Liver (tissue), 9 donors: ENCODE measurements around the gene SHC1. TPM values are rescaled to one million over a fixed set of nuclear protein-coding genes. Genes with fewer than 3 reads are reported as not detected.

Experiments used
- DNase-seq: peaks from one replicate; pipeline ENCODE4 v3.0.0-alpha.2; 2017; ENCODE audit warnings: low spot score
- H3K27ac ChIP-seq, 2 donors: one replicate each; pipeline ENCODE4 v1.7.0; 2013; ENCODE audit warnings: inconsistent platforms in 2 of 2, low read length in 2 of 2, control low read depth in 1 of 2, low read depth in 1 of 2, mild to moderate bottlenecking in 1 of 2
- H3K27me3 ChIP-seq, 4 donors: one replicate each; pipeline versions ENCODE4 v1.6.1 to v1.7.0; 2013; ENCODE audit warnings: low read length in 3 of 4, inconsistent platforms in 1 of 4, mild to moderate bottlenecking in 1 of 4, moderate library complexity in 1 of 4; ENCODE audit not compliant: control insufficient read depth in 4 of 4, insufficient read depth in 4 of 4
- H3K36me3 ChIP-seq, 4 donors: one replicate each; pipeline versions ENCODE4 v1.6.1 to v1.7.0; 2013; ENCODE audit warnings: low read length in 3 of 4, mild to moderate bottlenecking in 3 of 4, low read depth in 1 of 4, moderate library complexity in 1 of 4; ENCODE audit not compliant: control insufficient read depth in 4 of 4, insufficient read depth in 3 of 4
- H3K4me1 ChIP-seq, 4 donors: one replicate each; pipeline versions ENCODE4 v1.6.1 to v1.7.0; 2013; ENCODE audit warnings: low read length in 3 of 4, mild to moderate bottlenecking in 3 of 4, moderate library complexity in 1 of 4; ENCODE audit not compliant: control insufficient read depth in 4 of 4, insufficient read depth in 4 of 4
- H3K4me3 ChIP-seq, 3 donors: one replicate each; pipeline versions ENCODE4 v1.6.1 to v1.7.0; 2013; ENCODE audit warnings: low read length in 3 of 3, control low read depth in 1 of 3, low read depth in 1 of 3, mild to moderate bottlenecking in 1 of 3
- H3K9ac ChIP-seq, 2 donors: one replicate each; pipeline ENCODE4 v1.7.0; 2013; ENCODE audit warnings: low read length in 2 of 2, mild to moderate bottlenecking in 2 of 2, moderate library complexity in 2 of 2, control low read depth in 1 of 2, low read depth in 1 of 2
- H3K9me3 ChIP-seq, 4 donors: one replicate each; pipeline versions ENCODE4 v1.6.1 to v1.7.0; 2013; ENCODE audit warnings: low read length in 3 of 4; ENCODE audit not compliant: control insufficient read depth in 4 of 4
- FOXA1 ChIP-seq: IDR thresholded peaks from 2 replicates; pipeline ENCODE4 v1.6.1; 2016; ENCODE audit warnings: antibody characterized with exemption
- FOXA2 ChIP-seq: IDR thresholded peaks from 2 replicates; pipeline ENCODE4 v1.6.1; 2016; ENCODE audit warnings: antibody characterized with exemption
- GABPA ChIP-seq, 2 donors: IDR thresholded peaks in 1 of 2; conservative IDR thresholded peaks in 1 of 2; 2 replicates each; pipeline ENCODE4 v1.6.1; 2016; ENCODE audit warnings: antibody characterized with exemption in 2 of 2, mild to moderate bottlenecking in 1 of 2, moderate library complexity in 1 of 2
- HNF4A ChIP-seq, 2 donors: conservative IDR thresholded peaks; 2 replicates each; pipeline ENCODE4 v1.6.1; 2016; ENCODE audit warnings: antibody characterized with exemption in 2 of 2, mild to moderate bottlenecking in 2 of 2
- HNF4G ChIP-seq: IDR thresholded peaks from 2 replicates; pipeline ENCODE4 v1.6.1; 2016; ENCODE audit warnings: antibody characterized with exemption
- JUND ChIP-seq, 2 donors: IDR thresholded peaks; 2 replicates each; pipeline ENCODE4 v1.6.1; 2016; ENCODE audit warnings: antibody characterized with exemption in 2 of 2
- NR2F2 ChIP-seq: IDR thresholded peaks from 2 replicates; pipeline ENCODE4 v1.6.1; 2016; ENCODE audit warnings: antibody characterized with exemption
- RAD21 ChIP-seq, 2 donors: IDR thresholded peaks; 2 replicates each; pipeline ENCODE4 v1.6.1; 2016; ENCODE audit warnings: antibody characterized with exemption in 2 of 2, mild to moderate bottlenecking in 2 of 2
- RXRA ChIP-seq, 2 donors: IDR thresholded peaks; 2 replicates each; pipeline ENCODE4 v1.6.1; 2017 to 2018; ENCODE audit warnings: antibody characterized with exemption in 2 of 2, mild to moderate bottlenecking in 1 of 2
- SP1 ChIP-seq: IDR thresholded peaks from 2 replicates; pipeline ENCODE4 v1.6.1; 2018; ENCODE audit warnings: antibody characterized with exemption, mild to moderate bottlenecking
- TAF1 ChIP-seq: conservative IDR thresholded peaks from 2 replicates; pipeline ENCODE4 v1.6.1; 2016; ENCODE audit warnings: antibody characterized with exemption, mild to moderate bottlenecking
- YY1 ChIP-seq: IDR thresholded peaks from 2 replicates; pipeline ENCODE4 v1.6.1; 2016; ENCODE audit warnings: antibody characterized with exemption, mild to moderate bottlenecking
- WGBS: extraction: QIAGEN DNeasy Blood & Tissue Kit; methylation state at CpG from one replicate; pipeline ENCODE4 v1.1.7; 2013; 5-methylcytosine and 5-hydroxymethylcytosine counted together
- polyA plus RNA-seq, 2 donors: library from polyadenylated mRNA; stranded (reverse) in 1 of 2; unstranded in 1 of 2; fragments of 200-250 nt in 1 of 2; fragments of >200 nt in 1 of 2; fragmentation: Nextera tagmentation in 1 of 2; extraction: Ambion mirVana in 1 of 2; gene quantifications; one replicate each; pipeline versions ENCODE4 v1.2.1 to v1.2.3, GENCODE V29; 2013 to 2015
- total RNA-seq, 2 donors: library from RNA; depleted of rRNA; stranded (reverse); fragments of >200 nt; gene quantifications; one replicate each; pipeline ENCODE4 v1.2.3, GENCODE V29; 2014
- TF ChIP-seq, protein P1 (sequence below): IDR thresholded peaks from 2 replicates; pipeline ENCODE4 v1.6.1; 2016; ENCODE audit warnings: antibody characterized with exemption, mild to moderate bottlenecking
- TF ChIP-seq, protein P2 (sequence below): IDR thresholded peaks from 2 replicates; pipeline ENCODE4 v1.6.1; 2016; ENCODE audit warnings: antibody characterized with exemption
- TF ChIP-seq, protein P3 (sequence below): IDR thresholded peaks from 2 replicates; pipeline ENCODE4 v1.6.1; 2016; ENCODE audit warnings: antibody characterized with exemption
- TF ChIP-seq, protein P4 (sequence below): IDR thresholded peaks from 2 replicates; pipeline ENCODE4 v1.6.1; 2016; ENCODE audit warnings: antibody characterized with exemption
- donor health status: healthy.
- donor health status: healthy.
- donor health status: healthy.
- donor health status: healthy.
- donor health status: healthy.

The SHC1 gene
- total and polyA plus RNA-seq, 4 donors: 27.2 to 65.5 (median 58.0) TPM

DNA sequence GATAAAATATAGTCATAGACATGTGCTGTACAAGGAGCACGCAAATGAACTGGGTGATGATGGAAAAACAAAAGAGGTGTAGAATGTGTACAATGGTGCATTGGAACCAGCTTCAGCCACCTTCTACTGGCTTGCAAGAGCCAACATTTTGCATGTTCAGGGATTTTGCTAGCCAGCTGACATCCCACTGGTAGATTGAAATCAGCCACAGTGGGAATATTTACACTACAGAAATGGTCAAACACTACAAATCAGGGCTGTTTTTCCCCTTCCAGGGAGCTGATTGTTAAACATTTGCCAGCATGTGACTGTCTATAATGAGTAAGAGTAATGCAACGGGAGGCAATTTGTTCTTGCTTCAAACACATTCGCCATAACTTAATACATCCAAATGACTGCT lies 57.3 kb downstream of the SHC1 start:
- Histone ChIP-seq H3K36me3 (no peaks in the 10 kb centered on the region), H3K4me3 (no peak overlapping the region), H3K9ac (no peak overlapping the region), H3K27ac (no peak overlapping the region), H3K9me3 (no peaks in the 10 kb centered on the region), H3K4me1 (no peaks in the 10 kb centered on the region), H3K27me3 (no peaks in the 10 kb centered on the region)
- no peak for TF ChIP-seq TAF1
- TF ChIP-seq GABPA (IDR thresholded peaks at IDR 0.05 in 1 of 2, conservative IDR thresholded peaks at IDR 0.05 in 1 of 2): no peak
- TF ChIP-seq, protein P1, sequence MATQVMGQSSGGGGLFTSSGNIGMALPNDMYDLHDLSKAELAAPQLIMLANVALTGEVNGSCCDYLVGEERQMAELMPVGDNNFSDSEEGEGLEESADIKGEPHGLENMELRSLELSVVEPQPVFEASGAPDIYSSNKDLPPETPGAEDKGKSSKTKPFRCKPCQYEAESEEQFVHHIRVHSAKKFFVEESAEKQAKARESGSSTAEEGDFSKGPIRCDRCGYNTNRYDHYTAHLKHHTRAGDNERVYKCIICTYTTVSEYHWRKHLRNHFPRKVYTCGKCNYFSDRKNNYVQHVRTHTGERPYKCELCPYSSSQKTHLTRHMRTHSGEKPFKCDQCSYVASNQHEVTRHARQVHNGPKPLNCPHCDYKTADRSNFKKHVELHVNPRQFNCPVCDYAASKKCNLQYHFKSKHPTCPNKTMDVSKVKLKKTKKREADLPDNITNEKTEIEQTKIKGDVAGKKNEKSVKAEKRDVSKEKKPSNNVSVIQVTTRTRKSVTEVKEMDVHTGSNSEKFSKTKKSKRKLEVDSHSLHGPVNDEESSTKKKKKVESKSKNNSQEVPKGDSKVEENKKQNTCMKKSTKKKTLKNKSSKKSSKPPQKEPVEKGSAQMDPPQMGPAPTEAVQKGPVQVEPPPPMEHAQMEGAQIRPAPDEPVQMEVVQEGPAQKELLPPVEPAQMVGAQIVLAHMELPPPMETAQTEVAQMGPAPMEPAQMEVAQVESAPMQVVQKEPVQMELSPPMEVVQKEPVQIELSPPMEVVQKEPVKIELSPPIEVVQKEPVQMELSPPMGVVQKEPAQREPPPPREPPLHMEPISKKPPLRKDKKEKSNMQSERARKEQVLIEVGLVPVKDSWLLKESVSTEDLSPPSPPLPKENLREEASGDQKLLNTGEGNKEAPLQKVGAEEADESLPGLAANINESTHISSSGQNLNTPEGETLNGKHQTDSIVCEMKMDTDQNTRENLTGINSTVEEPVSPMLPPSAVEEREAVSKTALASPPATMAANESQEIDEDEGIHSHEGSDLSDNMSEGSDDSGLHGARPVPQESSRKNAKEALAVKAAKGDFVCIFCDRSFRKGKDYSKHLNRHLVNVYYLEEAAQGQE: no peak
- TF ChIP-seq FOXA1: no peak
- DNase-seq: no peak
- WGBS: 96% methylated on average over 3 of the region's 3 CpGs

DNA sequence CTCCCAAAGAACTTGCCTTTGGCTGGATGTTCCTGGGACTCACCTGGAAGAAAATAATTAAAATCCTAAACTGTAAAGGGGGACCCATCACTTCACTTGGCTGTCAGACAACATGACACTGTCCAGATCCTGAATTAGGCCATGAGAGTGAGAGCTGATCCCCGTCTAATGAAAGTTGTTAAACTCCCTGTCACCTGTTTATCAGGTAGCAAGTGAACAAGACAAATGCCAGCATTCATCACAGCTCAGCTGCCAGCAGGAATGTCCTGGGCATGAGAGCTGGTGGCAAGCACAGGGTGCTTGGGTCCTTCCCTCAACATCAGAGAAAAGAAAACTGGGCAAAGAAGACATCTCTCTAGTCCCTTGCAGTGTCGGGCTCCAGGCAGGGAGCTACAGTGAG lies 57.8 kb downstream of the SHC1 start:
- DNase-seq: no peak
- Histone ChIP-seq H3K4me1 (no peaks in the 10 kb centered on the region), H3K4me3 (no peak overlapping the region), H3K27me3 (no peaks in the 10 kb centered on the region), H3K9me3 (no peaks in the 10 kb centered on the region), H3K9ac (no peak overlapping the region), H3K36me3 (no peaks in the 10 kb centered on the region), H3K27ac (no peak overlapping the region)
- WGBS: 95% methylated on average over 2 of the region's 2 CpGs
- TF ChIP-seq RXRA (IDR thresholded peaks at IDR 0.05): no peak
- TF ChIP-seq HNF4G: no peak
- TF ChIP-seq NR2F2: no peak
- TF ChIP-seq, protein P2, sequence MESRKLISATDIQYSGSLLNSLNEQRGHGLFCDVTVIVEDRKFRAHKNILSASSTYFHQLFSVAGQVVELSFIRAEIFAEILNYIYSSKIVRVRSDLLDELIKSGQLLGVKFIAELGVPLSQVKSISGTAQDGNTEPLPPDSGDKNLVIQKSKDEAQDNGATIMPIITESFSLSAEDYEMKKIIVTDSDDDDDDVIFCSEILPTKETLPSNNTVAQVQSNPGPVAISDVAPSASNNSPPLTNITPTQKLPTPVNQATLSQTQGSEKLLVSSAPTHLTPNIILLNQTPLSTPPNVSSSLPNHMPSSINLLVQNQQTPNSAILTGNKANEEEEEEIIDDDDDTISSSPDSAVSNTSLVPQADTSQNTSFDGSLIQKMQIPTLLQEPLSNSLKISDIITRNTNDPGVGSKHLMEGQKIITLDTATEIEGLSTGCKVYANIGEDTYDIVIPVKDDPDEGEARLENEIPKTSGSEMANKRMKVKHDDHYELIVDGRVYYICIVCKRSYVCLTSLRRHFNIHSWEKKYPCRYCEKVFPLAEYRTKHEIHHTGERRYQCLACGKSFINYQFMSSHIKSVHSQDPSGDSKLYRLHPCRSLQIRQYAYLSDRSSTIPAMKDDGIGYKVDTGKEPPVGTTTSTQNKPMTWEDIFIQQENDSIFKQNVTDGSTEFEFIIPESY: no peak
- TF ChIP-seq, protein P3, sequence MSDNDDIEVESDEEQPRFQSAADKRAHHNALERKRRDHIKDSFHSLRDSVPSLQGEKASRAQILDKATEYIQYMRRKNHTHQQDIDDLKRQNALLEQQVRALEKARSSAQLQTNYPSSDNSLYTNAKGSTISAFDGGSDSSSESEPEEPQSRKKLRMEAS: no peak
- no peak for TF ChIP-seq YY1
- no peak for TF ChIP-seq GABPA (IDR thresholded peaks at IDR 0.05 in 1 of 2, conservative IDR thresholded peaks at IDR 0.05 in 1 of 2)
- no peak for TF ChIP-seq HNF4A (conservative IDR thresholded peaks at IDR 0.05)
- TF ChIP-seq RAD21 (IDR thresholded peaks at IDR 0.05): no peak
- TF ChIP-seq SP1: no peak
- no peak for TF ChIP-seq FOXA2
- TF ChIP-seq, protein P4, sequence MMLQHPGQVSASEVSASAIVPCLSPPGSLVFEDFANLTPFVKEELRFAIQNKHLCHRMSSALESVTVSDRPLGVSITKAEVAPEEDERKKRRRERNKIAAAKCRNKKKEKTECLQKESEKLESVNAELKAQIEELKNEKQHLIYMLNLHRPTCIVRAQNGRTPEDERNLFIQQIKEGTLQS: no peak
- no peak for TF ChIP-seq FOXA1
- TF ChIP-seq JUND (IDR thresholded peaks at IDR 0.05): no peak
- TF ChIP-seq, protein P1: no peak
- no peak for TF ChIP-seq TAF1
